ENCODE measurements around the gene CHMP3. TPM values are rescaled to one million over a fixed set of nuclear protein-coding genes. Genes with fewer than 3 reads are reported as not detected.

Gene CHMP3
- total and polyA plus RNA-seq, 12 donors, result 26.1 to 203 (median 96.3) TPM

DNA sequence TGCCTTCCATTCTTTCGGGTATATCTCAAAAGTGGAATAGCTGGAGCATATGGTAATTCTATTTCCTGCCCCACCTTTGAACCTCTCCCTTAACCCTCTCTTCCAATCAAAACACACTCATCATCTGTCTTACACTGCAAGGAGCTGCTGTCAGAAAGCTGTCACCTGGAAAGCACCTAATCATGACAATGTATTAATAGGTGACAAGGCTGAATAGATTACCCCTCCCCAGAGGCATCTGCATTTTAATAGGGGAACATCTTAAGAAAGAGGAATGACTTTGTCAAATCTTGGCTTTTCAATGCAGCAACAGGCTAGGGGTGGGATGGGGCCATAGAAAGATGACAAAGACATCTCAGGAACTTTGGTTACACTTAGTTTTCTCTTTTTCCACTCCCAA, 41.3 kb downstream of the CHMP3 start:
- Histone ChIP-seq H3K4me3 (no peak overlapping the region), H3K27me3 (no peaks in the 10 kb centered on the region), H3K4me1 (replicated peaks in 1 of 2) (no peaks in the 10 kb centered on the region), H3K9me3 (replicated peaks in 1 of 3) (no peaks in the 10 kb centered on the region), H3K36me3 (replicated peaks in 1 of 2) (no peaks in the 10 kb centered on the region), H3K27ac (no peak overlapping the region)
- WGBS, 4 donors, result 90 to 95% (median 94%) methylated on average over 1 of the region's 1 CpG
- no peak for TF ChIP-seq POLR2A (IDR thresholded peaks at IDR 0.05)
- TF ChIP-seq, protein P1, sequence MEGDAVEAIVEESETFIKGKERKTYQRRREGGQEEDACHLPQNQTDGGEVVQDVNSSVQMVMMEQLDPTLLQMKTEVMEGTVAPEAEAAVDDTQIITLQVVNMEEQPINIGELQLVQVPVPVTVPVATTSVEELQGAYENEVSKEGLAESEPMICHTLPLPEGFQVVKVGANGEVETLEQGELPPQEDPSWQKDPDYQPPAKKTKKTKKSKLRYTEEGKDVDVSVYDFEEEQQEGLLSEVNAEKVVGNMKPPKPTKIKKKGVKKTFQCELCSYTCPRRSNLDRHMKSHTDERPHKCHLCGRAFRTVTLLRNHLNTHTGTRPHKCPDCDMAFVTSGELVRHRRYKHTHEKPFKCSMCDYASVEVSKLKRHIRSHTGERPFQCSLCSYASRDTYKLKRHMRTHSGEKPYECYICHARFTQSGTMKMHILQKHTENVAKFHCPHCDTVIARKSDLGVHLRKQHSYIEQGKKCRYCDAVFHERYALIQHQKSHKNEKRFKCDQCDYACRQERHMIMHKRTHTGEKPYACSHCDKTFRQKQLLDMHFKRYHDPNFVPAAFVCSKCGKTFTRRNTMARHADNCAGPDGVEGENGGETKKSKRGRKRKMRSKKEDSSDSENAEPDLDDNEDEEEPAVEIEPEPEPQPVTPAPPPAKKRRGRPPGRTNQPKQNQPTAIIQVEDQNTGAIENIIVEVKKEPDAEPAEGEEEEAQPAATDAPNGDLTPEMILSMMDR (IDR thresholded peaks at IDR 0.05), result no peak
- DNase-seq, result no peak
- intact Hi-C loops (cut with DNase I), result no loop called here

DNA sequence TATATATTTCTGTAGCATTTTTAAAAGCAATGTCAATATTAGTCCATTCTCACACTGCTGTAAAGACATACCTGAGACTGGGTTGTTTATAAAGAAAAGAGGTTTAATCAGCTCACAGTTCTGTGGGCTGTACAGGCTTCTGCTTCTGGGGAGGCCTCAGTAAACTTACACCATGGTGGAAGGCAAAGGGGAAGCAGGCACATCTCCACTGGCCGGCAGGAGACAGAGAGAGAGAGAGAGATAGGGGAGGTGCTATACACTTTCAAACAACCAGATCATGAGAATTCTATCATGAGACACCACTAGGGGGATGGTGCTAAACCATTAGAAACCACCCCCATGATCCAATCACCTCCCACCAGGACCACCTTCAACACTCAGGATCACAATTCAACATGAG, 43.1 kb downstream of the CHMP3 start:
- Histone ChIP-seq H3K27me3 (no peaks in the 10 kb centered on the region), H3K4me3 (no peak overlapping the region), H3K9me3 (replicated peaks in 1 of 3) (no peaks in the 10 kb centered on the region), H3K4me1 (replicated peaks in 1 of 2) (no peaks in the 10 kb centered on the region), H3K27ac (no peak overlapping the region), H3K36me3 (replicated peaks in 1 of 2) (no peaks in the 10 kb centered on the region)
- intact Hi-C loops (cut with DNase I), result no loop called here
- no peak for TF ChIP-seq POLR2A (IDR thresholded peaks at IDR 0.05)
- TF ChIP-seq, protein P1 (IDR thresholded peaks at IDR 0.05), result no peak
- DNase-seq, result no peak
- WGBS, 4 donors, result 100% methylated on average over 1 of the region's 1 CpG

DNA sequence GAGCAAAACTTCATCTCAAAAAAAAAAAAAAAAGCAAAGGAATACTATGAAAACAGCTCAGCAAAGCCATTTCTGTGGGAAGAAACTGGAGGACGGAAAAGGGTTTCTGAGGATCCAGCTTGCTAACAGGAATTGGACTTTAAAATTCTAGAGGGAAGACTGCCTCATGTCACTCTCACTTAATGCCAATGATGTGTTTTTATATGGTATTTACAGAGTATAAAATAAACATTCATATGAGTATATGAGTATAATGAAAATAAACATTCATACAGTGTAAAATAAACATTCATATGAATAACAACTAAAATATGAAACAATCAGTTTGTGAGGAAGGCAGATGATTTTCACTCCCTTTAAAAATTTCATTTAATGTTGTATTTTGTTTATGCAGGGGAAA, 43.9 kb downstream of the CHMP3 start:
- DNase-seq, result no peak
- no peaks in the 10 kb centered on the region for H3K27me3 ChIP-seq
- intact Hi-C loops (cut with DNase I), result no loop called here
- WGBS, 4 donors, result 93 to 98% (median 94%) methylated on average over 1 of the region's 1 CpG
- H3K9me3 ChIP-seq (replicated peaks in 1 of 3), result no peaks in the 10 kb centered on the region
- no peaks in the 10 kb centered on the region for H3K4me1 ChIP-seq (replicated peaks in 1 of 2)
- H3K27ac ChIP-seq, result no peak overlapping the region
- H3K4me3 ChIP-seq, result no peak overlapping the region
- TF ChIP-seq POLR2A (IDR thresholded peaks at IDR 0.05), result no peak
- TF ChIP-seq, protein P1 (IDR thresholded peaks at IDR 0.05), result no peak
- H3K36me3 ChIP-seq (replicated peaks in 1 of 2), result no peaks in the 10 kb centered on the region

DNA sequence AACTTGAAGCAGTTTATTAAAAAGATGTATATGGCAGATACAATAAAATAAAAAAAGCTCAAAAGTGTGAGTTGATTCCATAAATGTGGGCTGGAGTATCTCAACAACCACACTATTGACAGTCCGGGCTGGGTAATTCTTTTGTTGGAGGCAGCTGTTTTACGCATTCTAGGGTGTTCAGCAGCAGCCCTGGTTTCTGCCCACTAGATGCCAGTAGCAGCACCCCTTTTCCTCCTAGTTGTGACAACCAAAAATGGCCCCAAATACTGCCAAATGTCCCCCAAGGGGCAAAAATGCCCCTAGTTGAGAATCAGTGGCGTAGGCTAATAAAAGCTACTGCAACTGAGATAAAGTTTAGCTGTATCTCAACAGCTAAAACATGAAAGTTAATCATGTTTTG, 44.8 kb downstream of the CHMP3 start:
- WGBS, 4 donors, result 79 to 92% (median 89%) methylated on average over 3 of the region's 3 CpGs
- TF ChIP-seq POLR2A (IDR thresholded peaks at IDR 0.05), result no peak
- TF ChIP-seq, protein P1 (IDR thresholded peaks at IDR 0.05), result peak in 4 of 6 experiments; percentile 21 to 48 (median 38)
- no peaks in the 10 kb centered on the region for H3K4me1 ChIP-seq (replicated peaks in 1 of 2)
- H3K36me3 ChIP-seq (replicated peaks in 1 of 2), result no peaks in the 10 kb centered on the region
- no peak overlapping the region for H3K27ac ChIP-seq
- no peaks in the 10 kb centered on the region for H3K9me3 ChIP-seq (replicated peaks in 1 of 3)
- H3K27me3 ChIP-seq, result no peaks in the 10 kb centered on the region
- peak in 4 of 7 donors; percentile 13 to 64 (median 32) for DNase-seq
- intact Hi-C loops (cut with DNase I), result no loop called here
- H3K4me3 ChIP-seq, result no peak overlapping the region

Measured in adrenal gland (tissue), 12 donors.